CD4-positive, alpha-beta T cell treated with Interleukin-4 for 1 hour (primary cell): ENCODE data around the gene CD177.
"Not testable (repeated sequence)": the region's sequence is repeated elsewhere in the genome, so short reads cannot be mapped to it uniquely, and the experiment has no call there.

Source experiments
- DNase-seq, 2 donors: peaks; one replicate each; pipeline ENCODE4 v3.0.0-alpha.2; 2020 to 2022

Gene CD177, protein sequence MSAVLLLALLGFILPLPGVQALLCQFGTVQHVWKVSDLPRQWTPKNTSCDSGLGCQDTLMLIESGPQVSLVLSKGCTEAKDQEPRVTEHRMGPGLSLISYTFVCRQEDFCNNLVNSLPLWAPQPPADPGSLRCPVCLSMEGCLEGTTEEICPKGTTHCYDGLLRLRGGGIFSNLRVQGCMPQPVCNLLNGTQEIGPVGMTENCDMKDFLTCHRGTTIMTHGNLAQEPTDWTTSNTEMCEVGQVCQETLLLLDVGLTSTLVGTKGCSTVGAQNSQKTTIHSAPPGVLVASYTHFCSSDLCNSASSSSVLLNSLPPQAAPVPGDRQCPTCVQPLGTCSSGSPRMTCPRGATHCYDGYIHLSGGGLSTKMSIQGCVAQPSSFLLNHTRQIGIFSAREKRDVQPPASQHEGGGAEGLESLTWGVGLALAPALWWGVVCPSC

DNA sequence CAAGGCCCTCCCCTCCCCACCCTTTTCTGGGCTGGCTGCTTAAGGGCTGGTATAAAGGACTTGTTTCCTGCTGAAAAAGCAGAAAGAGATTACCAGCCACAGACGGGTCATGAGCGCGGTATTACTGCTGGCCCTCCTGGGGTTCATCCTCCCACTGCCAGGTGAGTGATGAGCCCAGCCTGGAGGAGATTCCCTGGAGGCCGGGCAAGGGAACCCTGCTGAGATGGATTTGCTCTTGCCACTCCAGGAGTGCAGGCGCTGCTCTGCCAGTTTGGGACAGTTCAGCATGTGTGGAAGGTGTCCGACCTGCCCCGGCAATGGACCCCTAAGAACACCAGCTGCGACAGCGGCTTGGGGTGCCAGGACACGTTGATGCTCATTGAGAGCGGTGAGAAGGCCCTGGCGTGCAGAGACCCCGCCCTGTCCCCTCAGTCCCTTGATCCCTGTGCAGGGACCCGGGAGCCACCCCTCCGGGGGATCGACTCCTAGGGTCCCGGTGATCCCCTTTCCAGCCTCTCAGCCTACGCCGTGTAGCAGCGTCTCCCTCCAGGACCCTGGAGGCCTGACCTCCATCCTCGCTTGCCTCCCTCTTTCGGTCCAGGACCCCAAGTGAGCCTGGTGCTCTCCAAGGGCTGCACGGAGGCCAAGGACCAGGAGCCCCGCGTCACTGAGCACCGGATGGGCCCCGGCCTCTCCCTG lies at the start of gene CD177:
TSS of gene CD177 (plus strand) at position 81 of the 699 bp plus-strand sequence. CDS start at position 110, 29 bp downstream.
- no peak for DNase-seq

DNA sequence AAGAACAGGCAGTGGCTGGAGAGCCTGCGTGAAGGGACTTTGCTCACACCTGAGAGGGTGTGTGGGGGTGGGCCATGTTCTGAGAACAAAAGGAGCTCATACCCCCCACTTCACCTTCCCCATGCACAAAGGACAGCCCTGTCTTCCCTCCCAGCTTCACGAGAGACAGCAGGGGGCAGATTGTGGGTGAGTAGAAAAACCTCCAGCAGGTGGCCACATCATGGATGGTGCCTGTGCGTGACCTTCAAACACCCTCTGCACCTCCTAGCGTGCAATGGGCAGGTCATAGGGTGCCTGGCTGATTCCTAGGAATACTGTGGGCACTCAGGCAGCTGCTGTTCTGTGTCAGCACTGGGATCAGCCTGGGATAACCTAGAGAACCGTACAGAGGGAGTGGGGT lies 47.8 kb upstream of the CD177 start:
- DNase-seq: no peak

DNA sequence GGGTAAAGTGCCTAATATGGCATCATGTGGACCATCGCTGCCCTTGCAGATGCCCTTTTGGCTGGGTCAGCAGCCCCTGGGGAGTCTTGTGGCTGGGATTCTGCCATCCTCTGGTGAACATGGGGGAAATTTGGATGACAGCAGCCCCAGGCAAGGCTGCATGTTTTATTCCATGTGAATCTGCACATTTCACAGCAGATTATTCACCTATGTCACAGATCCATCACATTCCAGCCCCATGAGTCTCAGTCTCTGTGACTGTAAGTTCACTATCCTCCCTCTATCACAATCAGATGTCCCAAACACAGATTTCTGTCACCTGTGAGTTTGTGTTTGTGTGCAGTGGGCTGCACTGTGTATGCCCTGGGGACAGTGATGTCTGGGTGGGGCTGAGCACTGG lies 47.4 kb upstream of the CD177 start:
- DNase-seq: no peak

DNA sequence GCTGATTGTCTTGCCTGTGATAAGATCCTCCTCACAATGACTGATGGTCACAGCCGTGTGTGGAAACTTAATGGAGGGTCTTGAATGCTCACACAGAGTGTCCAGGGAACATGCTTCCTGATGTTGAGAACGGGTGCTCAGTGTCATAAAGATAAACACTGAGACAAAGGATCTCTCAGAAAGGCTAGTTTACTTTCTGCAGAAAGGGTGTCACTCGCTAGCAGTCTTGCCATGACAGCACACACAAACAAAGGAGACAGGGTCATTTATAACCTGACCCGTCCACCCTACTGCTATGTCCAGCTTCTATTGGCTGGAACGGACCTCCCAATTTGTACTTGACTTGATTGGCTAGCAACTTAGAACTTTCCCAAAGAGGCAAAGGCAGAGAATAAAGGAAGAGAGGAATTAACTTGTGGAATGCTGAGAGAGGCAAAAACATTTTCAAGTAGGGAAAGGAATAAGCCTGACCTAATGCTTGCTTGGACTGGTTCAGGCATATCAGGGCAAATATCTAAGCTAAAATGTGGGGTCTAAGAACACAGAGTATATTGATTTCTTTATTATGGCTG lies 45.2 kb upstream of the CD177 start:
- DNase-seq: no peak

DNA sequence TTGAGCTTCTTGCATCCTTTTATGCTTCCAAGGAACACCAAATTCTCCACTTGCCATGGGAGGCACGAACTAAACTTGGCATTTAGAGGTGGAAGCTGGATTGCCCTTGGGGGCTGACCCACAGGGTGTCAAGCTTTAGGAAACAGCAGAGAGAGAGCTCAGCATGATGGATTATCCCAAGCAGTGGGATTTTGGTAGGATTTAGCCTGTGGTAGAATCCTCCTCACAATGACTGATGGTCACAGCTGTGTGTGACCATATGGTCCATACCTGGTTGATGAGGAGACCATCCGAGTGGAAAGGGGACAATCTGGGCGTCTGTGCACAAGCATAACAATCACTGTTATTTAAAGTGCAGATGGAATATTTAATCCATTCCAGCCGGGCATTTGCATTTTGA lies 44.0 kb upstream of the CD177 start:
- DNase-seq: no peak

DNA sequence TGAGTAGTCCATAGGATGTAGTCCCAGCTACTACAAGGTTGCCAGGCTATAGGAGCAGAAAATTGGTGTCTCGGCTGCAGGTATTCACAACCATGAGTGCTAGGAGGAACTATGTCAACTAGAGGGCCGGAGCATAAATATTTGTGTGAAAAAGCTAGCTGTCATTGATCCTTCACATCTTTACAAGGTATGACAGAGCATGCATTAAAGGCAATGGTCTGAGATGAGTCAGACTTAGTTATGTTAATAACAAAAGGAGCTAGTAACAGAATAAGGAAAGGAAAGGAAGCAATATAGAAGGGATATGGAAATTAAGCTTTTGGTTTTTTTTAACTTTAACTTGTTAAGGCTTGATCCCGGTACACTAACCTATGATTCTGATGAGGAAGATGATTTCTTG lies 43.3 kb upstream of the CD177 start:
- DNase-seq: no peak

DNA sequence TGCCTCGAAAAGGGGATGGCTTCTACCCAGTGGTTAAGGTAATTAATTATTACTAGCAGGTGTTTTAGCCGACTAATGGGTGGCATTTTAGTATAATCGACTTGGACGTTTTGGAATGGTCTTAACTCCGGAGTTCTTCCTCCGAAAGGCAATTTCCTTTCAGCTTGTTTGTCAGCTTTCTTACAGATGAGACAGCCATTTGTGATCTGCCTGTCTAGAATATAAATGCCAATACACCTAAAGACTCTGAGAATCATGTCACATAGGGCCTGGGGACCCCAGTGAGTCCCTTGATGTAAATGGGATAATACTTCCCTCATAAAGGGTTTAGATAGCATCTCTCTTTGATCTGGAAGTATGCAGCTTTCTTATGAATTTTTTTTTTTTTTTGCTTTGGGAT lies 42.2 kb upstream of the CD177 start:
- no peak for DNase-seq

DNA sequence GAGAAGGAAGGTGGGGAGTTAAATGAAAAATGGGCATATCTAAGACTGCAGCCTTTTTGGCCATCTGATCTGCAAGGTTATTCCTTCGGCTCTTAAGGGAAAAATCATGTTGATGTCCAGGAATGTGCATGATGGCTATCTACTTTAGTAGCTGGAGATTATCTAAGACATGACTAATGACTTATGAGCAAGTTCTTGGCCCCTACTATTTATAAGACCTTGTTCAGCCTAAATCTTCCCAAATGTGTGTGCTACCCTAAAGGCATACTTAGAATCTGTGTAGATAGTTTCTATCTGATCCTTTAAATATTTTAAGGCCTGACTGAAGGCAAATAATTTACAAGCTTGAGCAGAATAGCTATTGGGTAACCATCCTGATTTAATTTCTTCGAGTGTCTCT lies 41.8 kb upstream of the CD177 start:
- no peak for DNase-seq

DNA sequence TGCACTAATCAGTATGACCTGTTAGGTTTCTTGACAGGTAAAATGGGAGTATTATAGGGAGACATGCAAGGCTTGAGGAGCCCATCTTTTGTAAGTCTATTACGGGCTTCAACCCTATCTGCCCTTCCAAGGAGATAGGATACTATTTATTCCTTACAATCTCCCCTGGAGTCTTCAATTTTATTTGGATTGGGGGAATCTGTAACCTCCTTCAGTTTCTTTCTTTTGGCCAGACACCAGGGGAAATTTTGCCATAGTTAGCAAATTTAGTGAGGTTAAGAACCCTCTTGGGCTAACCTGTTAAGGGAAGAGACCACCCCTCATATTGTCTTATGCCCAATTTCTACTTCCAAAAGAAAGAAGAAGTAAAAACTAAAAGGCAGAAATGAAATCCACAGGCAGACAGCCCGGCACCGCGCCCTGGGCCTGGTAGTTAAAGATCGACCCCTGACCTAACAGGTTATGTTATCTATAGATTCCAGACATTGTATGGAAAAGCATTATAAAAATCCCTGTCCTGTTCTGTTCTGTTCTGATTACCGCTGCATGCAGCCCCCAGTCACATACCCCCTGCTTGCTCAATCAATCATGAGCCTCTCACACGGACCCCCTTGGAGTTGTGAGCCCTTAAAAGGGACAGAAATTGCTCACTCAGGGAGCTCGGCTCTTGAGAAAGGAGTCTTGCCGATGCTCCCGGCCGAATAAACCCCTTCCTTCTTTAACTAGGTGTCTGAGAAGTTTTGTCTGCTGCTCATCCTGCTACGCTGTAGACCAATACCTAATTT lies 39.6 kb upstream of the CD177 start:
- no peak for DNase-seq

DNA sequence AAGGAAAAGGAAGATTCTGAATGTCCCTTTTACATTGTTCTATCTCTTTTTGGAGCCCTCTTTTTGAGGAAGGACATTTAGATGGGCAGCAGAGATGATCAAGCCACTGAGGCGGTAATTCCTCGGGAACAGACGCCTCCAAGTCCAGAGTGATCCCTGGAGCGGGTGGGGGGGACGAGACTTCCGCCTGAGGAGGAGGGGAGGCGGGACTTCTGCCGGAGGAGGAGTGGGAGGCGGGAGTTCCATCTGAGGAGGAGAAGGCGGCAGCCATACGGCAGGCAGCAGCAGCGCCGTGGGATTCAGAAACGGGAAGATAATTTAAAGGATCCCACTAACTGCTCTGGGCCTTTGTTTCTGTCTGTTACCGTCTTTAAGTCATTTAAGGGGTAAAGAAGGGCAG lies 37.6 kb upstream of the CD177 start:
- DNase-seq: no peak

DNA sequence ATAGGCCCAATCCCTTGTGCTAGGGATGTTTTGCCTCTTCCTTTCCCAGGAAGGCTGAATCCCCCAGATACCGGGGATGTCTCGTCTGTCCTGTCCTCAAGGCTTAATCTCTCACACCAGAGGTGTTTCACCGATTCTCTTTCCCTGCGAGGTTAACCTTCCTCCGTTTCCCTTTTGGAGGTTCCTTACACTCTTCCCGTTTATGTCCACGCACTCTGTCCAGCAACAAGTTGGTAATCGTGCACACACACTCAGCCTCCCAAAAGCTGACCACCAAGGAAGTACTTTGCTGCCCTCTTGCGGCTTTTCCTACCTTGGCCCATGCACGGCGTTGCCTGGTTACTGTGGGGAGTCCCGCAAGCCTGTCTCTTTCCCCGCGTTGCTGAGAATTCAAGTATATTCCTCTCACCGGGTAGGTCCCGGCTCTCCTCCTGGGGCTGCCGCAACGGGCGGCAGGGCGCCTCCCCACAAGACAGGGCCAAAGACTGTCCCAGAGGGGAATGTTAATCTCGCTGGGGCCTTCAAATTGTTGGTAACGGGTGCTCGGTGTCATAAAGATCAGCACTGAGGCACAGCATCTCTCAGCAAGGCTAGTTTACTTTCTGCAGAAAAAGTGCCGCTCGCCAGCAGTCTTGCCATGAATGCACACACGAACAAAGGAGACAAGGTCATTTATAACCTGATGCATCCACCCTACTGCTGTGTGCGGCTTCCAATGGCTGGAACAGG lies 36.7 kb upstream of the CD177 start:
- DNase-seq: no peak

DNA sequence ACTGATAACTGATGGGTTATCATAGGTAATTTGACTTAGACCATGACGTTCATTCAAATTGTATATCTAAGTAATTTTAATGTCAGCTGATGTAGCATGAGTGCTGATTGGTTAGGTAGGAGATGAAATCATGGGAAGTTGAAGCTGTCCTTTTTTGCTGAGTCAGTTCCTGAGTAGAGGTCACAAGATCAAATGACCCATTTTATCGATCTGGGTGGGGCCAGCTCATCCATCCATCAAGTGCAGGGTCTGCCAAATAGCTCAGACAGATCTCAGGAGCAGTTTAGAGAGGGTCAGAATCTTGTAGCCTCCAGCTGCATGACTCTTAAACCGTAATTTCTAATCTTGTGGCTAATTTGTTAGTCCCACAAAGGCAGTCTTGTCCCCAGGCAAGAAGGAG lies 35.3 kb upstream of the CD177 start:
- DNase-seq: no peak

DNA sequence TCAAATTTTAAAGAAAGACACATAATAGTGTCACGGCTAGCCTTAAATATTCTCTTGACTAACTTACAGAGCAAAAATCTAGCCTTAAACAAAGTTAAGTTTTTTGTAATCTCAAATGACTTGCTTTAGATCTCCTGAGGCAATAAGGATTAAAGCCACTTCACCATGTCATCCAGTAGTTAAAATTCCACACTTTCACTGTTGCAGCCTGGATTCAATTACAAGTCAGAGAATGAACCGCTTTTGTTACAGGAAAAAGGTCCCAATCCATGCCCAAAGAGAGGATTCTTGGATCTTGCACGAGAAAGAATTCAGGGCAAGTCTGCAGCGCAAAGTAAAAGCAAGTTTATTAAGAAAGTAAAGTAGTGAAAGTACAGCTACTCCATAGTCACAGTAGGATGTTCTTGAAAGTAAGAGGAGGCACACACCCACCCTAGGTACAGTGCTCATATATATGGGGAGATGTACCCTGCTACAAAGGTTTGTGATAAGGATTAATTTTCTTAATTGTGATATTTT lies 34.6 kb upstream of the CD177 start:
- no peak for DNase-seq

DNA sequence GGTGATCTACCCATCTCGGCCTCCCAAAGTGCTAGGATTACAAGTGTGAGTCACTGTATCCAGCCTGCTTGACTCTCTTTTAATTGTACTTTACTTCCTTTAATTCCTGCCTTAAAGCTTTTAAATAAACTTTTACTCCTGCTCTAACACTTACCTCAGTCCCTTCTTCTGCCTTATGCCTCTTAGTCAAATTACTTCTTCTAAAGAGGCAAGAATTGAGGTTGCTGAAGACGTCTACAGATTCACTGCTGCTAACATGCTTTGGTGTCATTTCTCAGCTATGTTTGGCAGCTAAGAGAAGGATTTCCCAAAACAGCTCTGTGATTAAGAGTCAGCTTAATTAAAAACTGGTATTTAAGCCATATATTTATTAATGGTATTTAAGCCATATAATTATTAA lies 32.9 kb upstream of the CD177 start:
- no peak for DNase-seq

DNA sequence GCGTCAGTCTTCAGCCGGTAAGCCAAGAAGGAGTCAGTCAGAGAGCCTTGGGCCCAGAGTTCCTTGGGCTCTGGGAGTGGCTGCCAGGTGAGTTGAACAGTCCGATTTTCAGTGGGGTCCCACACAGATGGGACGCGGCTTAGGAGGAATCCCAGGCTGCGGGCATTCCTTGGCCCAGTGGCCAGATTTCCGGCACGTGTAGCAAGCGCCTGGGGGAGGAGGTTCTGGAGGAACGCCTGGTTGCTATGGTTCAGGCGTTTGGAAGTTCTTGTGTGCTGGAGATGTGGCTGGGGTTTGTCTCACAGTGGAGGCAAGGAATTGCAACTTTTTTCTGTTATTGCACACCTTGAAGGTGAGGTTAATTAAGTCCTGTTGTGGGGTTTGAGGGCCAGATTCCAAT lies 26.7 kb upstream of the CD177 start:
- DNase-seq: not testable (repeated sequence)

DNA sequence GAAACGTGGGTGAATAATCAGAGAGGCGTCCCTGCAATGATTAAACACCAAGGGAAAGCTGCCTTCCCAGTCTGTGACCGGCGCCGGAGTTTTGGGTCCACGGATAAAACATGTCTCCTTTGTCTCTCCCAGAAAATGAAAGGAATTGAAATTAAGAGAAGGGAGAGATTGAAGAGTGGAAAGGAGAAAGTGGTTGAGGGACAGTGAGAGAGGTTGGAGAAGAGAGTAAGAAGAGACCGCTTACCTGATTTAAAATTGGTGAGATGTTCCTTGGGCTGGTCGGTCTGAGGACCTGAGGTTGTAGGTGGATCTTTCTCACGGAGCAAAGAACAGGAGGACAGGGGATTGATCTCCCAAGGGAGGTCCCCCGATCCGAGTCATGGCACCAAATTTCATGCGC lies 24.9 kb upstream of the CD177 start:
- not testable (repeated sequence) for DNase-seq

DNA sequence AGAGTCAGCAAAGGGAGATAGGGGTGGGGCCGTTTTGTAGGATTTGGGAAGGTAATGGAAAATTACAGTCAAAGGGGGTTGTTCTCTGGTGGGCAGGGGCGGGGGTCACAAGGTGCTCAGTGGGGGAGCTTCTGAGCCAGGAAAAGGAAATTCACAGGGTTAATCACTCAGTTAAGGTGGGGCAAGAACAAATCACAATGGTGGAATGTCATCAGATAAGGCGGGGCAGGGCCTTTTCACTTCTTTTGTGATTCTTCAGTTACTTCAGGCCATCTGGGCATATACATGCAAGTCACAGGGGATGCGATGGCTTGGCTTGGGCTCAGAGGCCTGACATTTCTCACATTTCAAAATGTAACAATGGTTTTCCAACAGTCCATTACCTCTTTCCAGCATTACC lies 24.4 kb upstream of the CD177 start:
- not testable (repeated sequence) for DNase-seq

DNA sequence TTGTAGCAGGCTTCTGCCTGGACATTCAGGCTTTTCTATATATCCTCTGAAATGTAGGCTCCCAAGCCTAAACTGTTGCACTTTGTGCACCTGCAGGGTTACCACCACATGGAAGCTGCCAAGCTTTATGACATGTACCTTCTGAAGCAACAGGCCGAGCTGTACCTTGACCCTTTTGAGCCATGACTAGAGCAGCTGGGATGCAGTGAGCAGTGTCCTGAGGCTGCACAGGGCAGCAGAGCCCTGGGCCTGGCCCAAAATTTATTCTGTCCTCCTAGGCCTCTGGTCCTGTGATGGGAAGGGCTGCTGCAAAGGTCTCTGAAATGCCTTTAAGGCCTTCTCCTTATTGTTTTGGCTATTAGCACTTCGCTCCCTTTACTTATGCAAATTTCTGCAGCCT lies 23.5 kb upstream of the CD177 start:
- no peak for DNase-seq

DNA sequence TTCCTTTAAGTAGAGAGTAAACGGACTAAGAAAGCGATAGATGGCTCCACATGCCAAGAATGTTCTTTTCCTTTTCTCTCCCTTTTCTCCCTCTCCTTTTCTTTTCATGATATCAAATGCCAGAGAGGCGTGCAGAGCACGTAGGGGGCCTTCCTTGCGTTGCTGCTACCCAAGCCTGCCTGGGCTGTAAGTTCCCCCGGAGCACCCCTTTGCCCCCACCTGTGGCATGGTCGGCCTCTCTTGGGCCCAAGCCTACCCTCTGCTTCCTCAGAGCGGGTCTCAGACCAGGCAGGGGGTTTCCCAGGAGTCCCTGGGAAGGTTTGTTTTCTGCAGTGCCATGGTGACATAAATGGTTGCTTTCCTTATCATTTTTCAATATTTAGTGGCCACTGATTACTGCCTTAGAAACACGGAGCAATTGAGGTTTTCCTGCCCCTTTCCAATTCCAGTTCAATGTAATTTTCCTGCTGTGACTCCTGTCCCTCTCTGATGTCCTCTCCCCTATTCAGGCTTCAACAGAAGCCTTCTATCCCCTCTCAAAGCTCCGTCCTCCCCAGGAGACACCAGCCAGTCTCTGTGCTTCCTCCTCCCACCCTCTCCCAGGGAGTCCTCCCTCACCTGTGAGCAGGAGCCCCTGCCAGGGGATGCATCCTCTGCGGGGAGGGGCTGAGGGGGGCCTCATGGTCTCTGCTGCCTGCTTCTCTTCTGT lies 22.6 kb upstream of the CD177 start:
- DNase-seq: no peak

DNA sequence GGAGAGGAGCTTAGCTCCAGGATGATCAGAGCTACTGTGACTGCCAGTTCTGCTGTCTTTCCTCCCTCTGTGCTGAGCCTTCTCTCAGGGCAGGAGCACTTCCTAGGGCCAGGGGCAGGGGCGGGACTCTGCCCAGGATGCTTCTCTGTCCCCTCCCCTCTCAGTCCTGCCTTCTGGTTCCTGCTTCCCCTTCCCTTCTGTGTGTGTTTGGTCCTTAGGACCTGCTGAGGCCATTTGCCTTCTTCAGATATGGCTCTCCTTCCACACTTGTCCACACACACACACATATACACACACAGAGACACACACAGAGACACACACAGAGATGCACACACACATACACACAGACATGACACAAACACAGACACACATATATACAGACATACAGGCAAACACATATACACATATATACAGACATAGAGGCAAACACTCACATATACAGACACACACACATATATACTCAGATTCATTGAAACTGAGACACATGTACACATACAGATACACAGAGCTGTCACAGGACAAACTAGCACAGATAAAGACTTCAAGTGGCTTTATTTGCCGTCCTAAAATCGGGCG lies 22.0 kb upstream of the CD177 start:
- DNase-seq: no peak
